GM20431 (cell line): ENCODE results near the gene PCBP3.

Source experiments
- in situ Hi-C: fragments of 300-500 bp; cut with MseI, MboI; formaldehyde crosslinking; loops from one replicate; pipeline ENCODE4 v1.15.0; 2020; ENCODE audit warnings: low sequenced_read_pairs; ENCODE audit not compliant: unreplicated experiment

PCBP3 gene

DNA sequence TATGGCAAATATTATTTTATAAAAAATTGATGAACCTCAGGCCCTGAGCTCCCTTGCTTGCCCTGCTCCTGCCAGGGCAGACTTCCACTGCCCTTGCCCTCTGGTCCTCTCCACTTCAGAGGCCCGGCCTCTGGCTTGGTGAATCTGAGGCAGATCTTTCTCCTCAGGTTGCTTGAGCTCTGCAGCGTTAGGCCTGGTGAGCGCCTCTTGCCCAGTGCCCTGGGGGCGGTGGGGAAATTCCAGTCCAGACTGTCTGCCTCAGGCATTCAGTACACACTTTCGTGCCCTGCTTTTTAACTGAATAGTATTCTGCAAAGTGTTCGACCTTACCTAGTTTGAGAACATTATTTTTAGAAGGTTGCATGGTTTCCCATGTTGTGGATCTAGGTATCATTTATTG is 98.2 kb downstream of the PCBP3 start:
- in situ Hi-C loops: no loop called here

GRCh38 chr21:45742247-45742646 is 98.7 kb downstream of the PCBP3 start:
- in situ Hi-C loops: no loop called here

DNA sequence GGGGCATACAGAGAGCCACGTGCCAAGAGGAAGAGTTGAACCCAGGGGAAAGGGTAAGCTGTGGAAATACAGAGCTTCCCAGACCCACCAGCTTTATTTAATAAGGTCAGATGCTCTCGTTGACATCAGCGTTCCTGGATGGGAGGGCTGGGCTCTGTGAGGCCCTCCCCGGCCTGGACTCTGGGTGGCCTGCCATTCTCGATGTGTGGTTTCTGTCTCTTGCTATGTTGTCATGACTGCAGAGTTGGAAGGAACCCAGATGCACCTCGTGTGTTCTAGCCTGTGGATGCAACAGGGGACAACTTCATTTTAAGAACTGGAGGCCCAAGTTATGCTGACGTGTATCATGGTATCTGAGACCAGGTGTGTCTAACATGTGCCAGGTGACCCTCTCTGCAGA is 101.7 kb downstream of the PCBP3 start:
- in situ Hi-C loops: no loop called here

GRCh38 chr21:45747233-45747766 is 103.8 kb downstream of the PCBP3 start:
- in situ Hi-C loops: no loop called here

- in situ Hi-C loops: no loop called here
These were observed 104.4 kb downstream of the PCBP3 start for GRCh38 chr21:45747802-45748445.

GRCh38 chr21:45748593-45748992 is 105.1 kb downstream of the PCBP3 start:
- in situ Hi-C loops: no loop called here

DNA sequence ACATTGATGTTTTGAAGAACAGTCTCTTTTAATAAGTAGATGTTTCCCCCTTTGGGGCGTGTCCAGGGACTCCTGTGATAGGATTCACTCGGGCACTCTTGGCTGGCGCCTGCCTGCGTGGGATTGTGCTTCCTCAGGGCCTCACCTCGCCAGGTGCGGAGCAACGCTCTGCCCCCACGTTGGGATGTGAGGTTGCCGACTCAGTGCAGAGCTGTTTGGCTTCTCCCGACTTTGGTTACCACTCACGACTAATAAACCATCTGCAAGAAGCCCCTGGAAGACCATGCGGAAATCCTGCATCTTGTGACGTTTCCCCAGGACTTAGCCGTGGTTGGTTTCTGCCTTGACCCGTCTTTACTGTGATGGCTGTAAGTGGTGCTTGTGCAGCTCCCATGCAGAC is 106.4 kb downstream of the PCBP3 start:
- in situ Hi-C loops: no loop called here

DNA sequence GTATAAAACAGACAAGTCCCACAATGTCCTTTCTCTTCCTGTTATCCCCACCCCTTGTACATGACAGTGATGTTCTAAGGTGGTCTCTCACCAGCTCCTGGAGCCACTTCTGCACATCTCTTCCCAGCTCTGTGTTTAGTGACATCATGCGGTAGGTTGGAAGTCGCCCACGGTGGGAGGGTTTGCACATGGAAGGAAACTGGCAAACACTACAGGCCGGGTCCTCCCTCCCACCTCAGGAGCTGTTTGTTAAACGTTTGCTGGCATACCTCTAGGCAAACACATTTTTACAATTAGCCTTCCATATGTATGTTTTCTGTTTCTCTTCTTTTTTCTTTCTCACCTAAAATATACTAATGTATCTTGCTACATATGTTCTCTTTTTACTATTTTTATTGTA is 107.4 kb downstream of the PCBP3 start:
- in situ Hi-C loops: no loop called here

- in situ Hi-C loops: no loop called here
These were observed 109.9 kb downstream of the PCBP3 start for GRCh38 chr21:45753445-45753844.

DNA sequence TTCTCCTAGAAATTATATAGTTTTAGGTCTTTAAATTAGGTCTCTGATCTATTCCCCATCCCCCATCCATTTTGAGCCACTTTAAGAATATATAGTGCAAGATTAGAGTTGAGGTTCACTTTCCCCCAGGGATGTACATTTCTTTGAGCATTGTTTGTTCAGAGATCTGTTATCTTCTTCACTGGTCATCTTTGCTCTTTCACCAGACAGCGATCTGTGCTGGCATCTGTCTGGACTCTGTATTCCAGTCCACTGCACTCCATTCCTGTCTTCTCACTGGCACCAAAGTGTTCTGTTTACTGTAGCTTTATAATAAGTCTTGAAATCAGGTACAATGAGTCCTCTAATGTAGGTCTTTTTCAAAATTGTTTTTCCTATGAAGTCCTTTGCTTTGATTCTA is 112.5 kb downstream of the PCBP3 start:
- in situ Hi-C loops: no loop called here

GRCh38 chr21:45756669-45757068 is 113.1 kb downstream of the PCBP3 start:
- in situ Hi-C loops: no loop called here

DNA sequence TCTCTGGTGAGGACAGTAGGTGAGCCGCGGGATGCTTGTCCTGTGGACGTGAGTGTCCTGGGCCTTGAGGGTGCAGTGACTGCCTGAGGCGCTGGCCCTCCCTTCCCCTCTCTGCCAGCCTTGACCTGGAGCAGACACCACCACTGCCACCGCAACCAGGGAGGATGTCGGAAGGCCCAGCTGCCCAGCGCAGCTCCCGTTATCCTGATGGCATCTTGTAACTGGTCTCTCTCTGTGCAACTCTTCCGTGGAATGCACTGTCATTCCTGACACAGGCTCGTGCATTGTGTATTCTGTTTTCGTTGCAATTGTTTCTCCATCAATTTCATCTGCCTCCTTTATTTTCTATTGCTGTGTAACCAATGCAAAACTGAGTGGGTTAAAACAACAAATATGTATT is 118.2 kb downstream of the PCBP3 start:
- in situ Hi-C loops: no loop called here

- in situ Hi-C loops: no loop called here
These were observed 119.5 kb downstream of the PCBP3 start for GRCh38 chr21:45763074-45763473.

- in situ Hi-C loops: no loop called here
These were observed 120.0 kb downstream of the PCBP3 start for GRCh38 chr21:45763506-45763905.

- in situ Hi-C loops: no loop called here
These were observed 121.3 kb downstream of the PCBP3 start for GRCh38 chr21:45764792-45765191.

DNA sequence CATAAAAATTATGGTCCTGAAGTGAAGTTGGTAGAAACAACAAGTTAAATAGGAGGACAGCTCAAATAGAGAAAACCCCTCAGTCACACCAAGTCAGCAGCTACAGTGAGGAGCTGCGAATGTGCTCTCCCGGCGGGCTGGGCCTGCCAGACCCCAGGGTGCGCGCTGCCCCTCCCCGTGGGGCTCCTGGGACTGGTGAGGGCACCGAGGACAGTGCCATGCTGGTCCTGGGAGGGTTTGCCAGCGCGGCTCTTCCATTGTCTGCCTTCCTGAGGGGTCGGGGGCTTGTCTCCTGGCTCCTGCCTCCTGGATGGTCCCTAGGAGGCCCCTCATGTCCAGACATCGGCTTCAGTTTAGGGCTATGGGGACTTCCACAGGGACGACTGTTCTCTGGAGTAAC is 121.8 kb downstream of the PCBP3 start:
- in situ Hi-C loops: no loop called here

GRCh38 chr21:45766055-45766454 is 122.5 kb downstream of the PCBP3 start:
- in situ Hi-C loops: no loop called here

DNA sequence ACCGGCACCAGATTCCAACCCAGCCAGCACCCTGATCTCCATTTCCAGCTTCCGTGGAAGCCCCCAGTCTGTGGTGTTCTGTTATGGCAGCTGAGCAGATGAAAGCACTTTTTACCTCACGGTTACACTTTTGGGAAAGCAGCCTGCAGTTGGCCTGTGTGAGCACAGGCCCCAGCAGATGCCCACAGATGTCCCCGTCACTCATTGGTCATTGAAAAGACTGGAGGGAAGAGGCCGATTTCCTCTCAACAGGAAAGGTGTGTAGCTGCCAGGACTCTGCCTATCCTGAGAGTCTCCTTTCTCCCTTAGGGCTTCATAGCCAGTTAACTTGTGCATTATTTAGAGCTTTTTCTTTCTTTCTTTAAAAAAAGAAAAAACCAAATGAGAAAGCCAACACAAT is 123.0 kb downstream of the PCBP3 start:
- in situ Hi-C loops: no loop called here

- in situ Hi-C loops: no loop called here
These were observed 123.8 kb downstream of the PCBP3 start for GRCh38 chr21:45767071-45768006.

DNA sequence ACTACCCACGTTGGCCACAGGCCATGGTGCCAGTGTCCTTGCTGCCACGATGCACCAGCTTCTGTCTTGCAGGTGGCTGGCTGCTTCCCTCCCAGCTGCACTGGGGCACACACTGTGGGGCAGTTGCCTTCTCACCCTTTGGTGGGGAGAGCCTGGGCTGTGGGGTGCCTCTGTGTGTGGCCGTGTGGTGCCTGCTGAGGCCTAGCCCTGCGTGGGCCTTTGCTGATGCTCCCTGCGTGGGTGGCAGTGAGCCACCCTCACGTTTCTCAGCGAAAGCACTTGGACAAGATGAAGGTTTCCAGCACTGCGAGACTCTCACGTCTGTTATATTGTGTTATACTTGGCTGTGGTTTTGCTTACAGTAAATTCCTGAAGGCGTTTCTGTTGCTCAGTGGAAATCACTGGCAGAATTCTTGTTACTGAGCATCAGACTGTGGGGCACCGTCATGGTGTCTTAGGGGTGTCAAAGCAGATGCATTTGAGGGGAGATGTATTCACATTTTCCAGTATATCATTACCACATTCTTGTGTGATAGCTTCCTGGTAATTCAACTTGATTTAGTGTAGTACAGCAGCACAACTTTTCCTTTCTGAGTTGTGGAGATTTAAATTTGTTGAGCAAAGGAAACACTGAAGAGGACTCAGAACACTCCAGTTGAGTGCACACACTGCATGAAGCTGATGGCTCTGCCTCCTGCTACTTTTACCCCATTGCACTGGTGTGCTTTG is 124.7 kb downstream of the PCBP3 start:
- in situ Hi-C loops: no loop called here

DNA sequence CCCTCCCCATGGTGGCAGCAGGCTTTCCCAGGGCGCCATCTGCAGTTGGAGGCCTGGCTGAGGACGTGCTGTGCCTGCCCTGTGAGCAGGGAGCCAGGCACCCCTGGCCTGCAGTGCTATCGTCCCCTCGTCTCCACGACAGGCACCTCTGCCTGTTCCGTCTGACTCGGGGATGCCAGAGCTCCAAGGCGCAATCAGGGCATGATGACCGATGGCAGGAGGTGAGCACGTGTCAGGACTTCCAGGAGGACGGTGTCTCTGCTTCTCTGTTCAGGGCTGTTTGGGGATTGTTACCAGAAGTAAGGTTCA is 125.2 kb downstream of the PCBP3 start:
- in situ Hi-C loops: no loop called here
